Astrocyte (in vitro differentiated cells and primary cell): ENCODE results near the gene NPPA.

ENCODE experiments used
- EZH2 ChIP-seq: IDR thresholded peaks from 2 replicates; pipeline ENCODE4 v1.6.1; 2012; ENCODE audit warnings: mild to moderate bottlenecking, low read length, inconsistent platforms; ENCODE audit not compliant: insufficient read depth
- TF ChIP-seq, protein P1 (sequence below): IDR thresholded peaks from 2 replicates; pipeline ENCODE4 v1.5.1; 2011; ENCODE audit warnings: low read depth, mild to moderate bottlenecking, inconsistent platforms, low read length, moderate library complexity; ENCODE audit not compliant: insufficient read depth

DNA sequence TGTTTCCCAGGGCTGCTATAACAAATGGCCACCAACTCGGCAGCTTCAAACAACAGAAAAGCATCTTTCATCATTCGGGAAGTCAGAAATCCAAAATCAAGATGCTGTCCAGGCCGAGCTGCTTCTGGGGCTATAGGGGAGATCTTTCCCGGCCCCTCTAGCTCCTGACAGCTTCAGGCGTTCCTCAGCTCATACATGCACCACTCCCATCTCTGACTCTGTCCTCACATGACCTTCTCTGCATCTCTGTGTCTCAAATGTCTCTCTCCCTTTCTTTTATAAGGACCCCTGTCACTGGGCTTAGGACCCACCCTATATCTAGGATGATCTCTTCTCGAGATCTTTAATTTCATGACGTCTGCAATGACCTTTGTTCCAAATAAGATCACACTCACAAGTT is 25.0 kb upstream of the NPPA start:
- TF ChIP-seq, protein P1, sequence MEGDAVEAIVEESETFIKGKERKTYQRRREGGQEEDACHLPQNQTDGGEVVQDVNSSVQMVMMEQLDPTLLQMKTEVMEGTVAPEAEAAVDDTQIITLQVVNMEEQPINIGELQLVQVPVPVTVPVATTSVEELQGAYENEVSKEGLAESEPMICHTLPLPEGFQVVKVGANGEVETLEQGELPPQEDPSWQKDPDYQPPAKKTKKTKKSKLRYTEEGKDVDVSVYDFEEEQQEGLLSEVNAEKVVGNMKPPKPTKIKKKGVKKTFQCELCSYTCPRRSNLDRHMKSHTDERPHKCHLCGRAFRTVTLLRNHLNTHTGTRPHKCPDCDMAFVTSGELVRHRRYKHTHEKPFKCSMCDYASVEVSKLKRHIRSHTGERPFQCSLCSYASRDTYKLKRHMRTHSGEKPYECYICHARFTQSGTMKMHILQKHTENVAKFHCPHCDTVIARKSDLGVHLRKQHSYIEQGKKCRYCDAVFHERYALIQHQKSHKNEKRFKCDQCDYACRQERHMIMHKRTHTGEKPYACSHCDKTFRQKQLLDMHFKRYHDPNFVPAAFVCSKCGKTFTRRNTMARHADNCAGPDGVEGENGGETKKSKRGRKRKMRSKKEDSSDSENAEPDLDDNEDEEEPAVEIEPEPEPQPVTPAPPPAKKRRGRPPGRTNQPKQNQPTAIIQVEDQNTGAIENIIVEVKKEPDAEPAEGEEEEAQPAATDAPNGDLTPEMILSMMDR = no peak
- TF ChIP-seq EZH2 = no peak
